H1 (cell line): ENCODE data around the gene PRPF39. TPM values are rescaled to one million over a fixed set of nuclear protein-coding genes. Genes with fewer than 3 reads are reported as not detected.

Experiments used
- CTCF ChIA-PET: fragments of 300-600 bp; sonication (Branson Sonifier 250); formaldehyde crosslinking; loops from one replicate; lab custom pipeline; 2021; ENCODE audit not compliant: partially characterized antibody; lab: Charles Lee
- POLR2A ChIA-PET: fragments of 300-600 bp; sonication (Branson Sonifier 250); formaldehyde crosslinking; loops from one replicate; lab custom pipeline; 2021; ENCODE audit warnings: inconsistent platforms; ENCODE audit not compliant: partially characterized antibody; lab: Charles Lee
- DNase-seq, 2 experiments: peaks; one replicate each; pipeline versions ENCODE4 v3.0.0 to v3.0.0-alpha.2; 2010 to 2022; ENCODE audit warnings: low spot score in 2 of 2, low read depth in 1 of 2, mixed read lengths in 1 of 2
- FAIRE-seq: peaks from 2 replicates; lab custom pipeline; 2011; peaks lifted over from hg19 to GRCh38; lab: Jason Lieb, UNC
- H2AFZ ChIP-seq: 2 replicates; pipeline ENCODE4 v1.8.1; 2012; ENCODE audit warnings: low read length, inconsistent platforms
- H2AK5ac ChIP-seq: 2 replicates; pipeline ENCODE4 v1.6.1; 2013; ENCODE audit warnings: low read depth, low read length
- H2BK120ac ChIP-seq: replicated peaks from 2 replicates; pipeline ENCODE3; 2013; ENCODE audit warnings: low read depth, low read length, inconsistent platforms
- H2BK12ac ChIP-seq: 2 replicates; pipeline ENCODE4 v1.6.1; 2013; ENCODE audit warnings: low read depth, low read length
- H2BK15ac ChIP-seq: 2 replicates; pipeline ENCODE4 v1.6.1; 2013; ENCODE audit warnings: low read length
- H2BK20ac ChIP-seq: 2 replicates; pipeline ENCODE4 v1.6.1; 2013; ENCODE audit warnings: low read length
- H2BK5ac ChIP-seq: 2 replicates; pipeline ENCODE4 v1.6.1; 2013; ENCODE audit warnings: low read depth, low read length
- H3K14ac ChIP-seq: 2 replicates; pipeline ENCODE4 v1.6.1; 2013; ENCODE audit warnings: inconsistent platforms; ENCODE audit not compliant: insufficient read length
- H3K18ac ChIP-seq: 2 replicates; pipeline ENCODE4 v1.6.1; 2013; ENCODE audit warnings: low read length; ENCODE audit errors: extremely low read depth
- H3K23ac ChIP-seq: 2 replicates; pipeline ENCODE4 v1.6.1; 2013; ENCODE audit warnings: inconsistent platforms; ENCODE audit not compliant: insufficient read length
- H3K23me2 ChIP-seq: 2 replicates; pipeline ENCODE4 v1.6.1; 2013; ENCODE audit warnings: low read depth, low read length
- H3K27ac ChIP-seq: 2 replicates; pipeline ENCODE4 v1.6.1; 2011; ENCODE audit warnings: low read depth, low read length, inconsistent platforms
- H3K27me3 ChIP-seq, 4 experiments: replicated peaks in 1 of 4; 1 replicate in 1 of 4; 2 replicates in 3 of 4; pipeline versions ENCODE4 v1.6.1 to v1.8.1; 2011 to 2013; ENCODE audit warnings: low read length in 3 of 4, mild to moderate bottlenecking in 3 of 4, inconsistent platforms in 2 of 4, mixed read lengths in 2 of 4, moderate library complexity in 1 of 4; ENCODE audit not compliant: control insufficient read depth in 3 of 4, insufficient read depth in 3 of 4; ENCODE audit errors: extremely low read depth in 1 of 4
- H3K36me3 ChIP-seq, 4 experiments: 2 replicates each; pipeline versions ENCODE4 v1.6.1 to v1.8.1; 2011 to 2013; ENCODE audit warnings: mild to moderate bottlenecking in 4 of 4, low read length in 3 of 4, moderate library complexity in 2 of 4, control low read depth in 1 of 4, inconsistent platforms in 1 of 4; ENCODE audit not compliant: insufficient read depth in 4 of 4, control insufficient read depth in 2 of 4
- H3K4ac ChIP-seq: replicated peaks from 2 replicates; pipeline ENCODE3; 2013; ENCODE audit warnings: low read length, low read depth, mixed read lengths, inconsistent platforms; ENCODE audit not compliant: insufficient read length
- H3K4me1 ChIP-seq, 4 experiments: replicated peaks in 1 of 4; 1 replicate in 1 of 4; 2 replicates in 3 of 4; pipeline versions ENCODE4 v1.6.1 to v1.8.1; 2011 to 2013; ENCODE audit warnings: low read length in 3 of 4, inconsistent platforms in 2 of 4, mixed read lengths in 1 of 4; ENCODE audit not compliant: insufficient read depth in 4 of 4, control insufficient read depth in 3 of 4
- H3K4me2 ChIP-seq, 2 experiments: 2 replicates each; pipeline versions ENCODE4 v1.6.1 to v1.8.1; 2011 to 2013; ENCODE audit warnings: low read depth in 2 of 2, low read length in 2 of 2, control low read depth in 1 of 2, inconsistent platforms in 1 of 2, mild to moderate bottlenecking in 1 of 2; ENCODE audit not compliant: insufficient read depth in 1 of 2
- H3K4me3 ChIP-seq, 4 experiments: fragments of 200-600, 300-600 bp in 1 of 4; sonication (generic), shearing (Covaris generic), sonication (Bioruptor Twin) in 1 of 4; 2 replicates each; pipeline versions ENCODE4 v1.5.1 to v1.8.1; 2011 to 2016; ENCODE audit warnings: low read length in 4 of 4, low read depth in 3 of 4, control low read depth in 2 of 4, inconsistent platforms in 2 of 4, mild to moderate bottlenecking in 2 of 4, mixed read lengths in 1 of 4, moderate library complexity in 1 of 4; ENCODE audit not compliant: insufficient read depth in 2 of 4; ENCODE audit errors: extremely low read depth in 1 of 4
- H3K56ac ChIP-seq: replicated peaks from 2 replicates; pipeline ENCODE3; 2013; ENCODE audit warnings: low read depth, mild to moderate bottlenecking, mixed read lengths, low read length, inconsistent platforms; ENCODE audit not compliant: insufficient read length
- H3K79me1 ChIP-seq: 2 replicates; pipeline ENCODE4 v1.6.1; 2013; ENCODE audit warnings: low read depth, low read length, control low read depth
- H3K79me2 ChIP-seq, 2 experiments: 2 replicates each; pipeline versions ENCODE4 v1.6.1 to v1.8.1; 2012 to 2013; ENCODE audit warnings: low read length in 2 of 2, mild to moderate bottlenecking in 2 of 2, inconsistent platforms in 1 of 2; ENCODE audit not compliant: insufficient read depth in 2 of 2, control insufficient read depth in 1 of 2
- H3K9ac ChIP-seq, 4 experiments: replicated peaks in 1 of 4; 1 replicate in 1 of 4; 2 replicates in 3 of 4; pipeline versions ENCODE4 v1.6.1 to v1.8.1; 2011 to 2013; ENCODE audit warnings: low read depth in 3 of 4, low read length in 3 of 4, control low read depth in 2 of 4, mild to moderate bottlenecking in 2 of 4, moderate library complexity in 2 of 4, inconsistent platforms in 1 of 4; ENCODE audit errors: extremely low read depth in 1 of 4
- H3K9me3 ChIP-seq, 2 experiments: 2 replicates each; pipeline versions ENCODE4 v1.6.1 to v1.8.1; 2012 to 2013; ENCODE audit warnings: mild to moderate bottlenecking in 2 of 2, moderate library complexity in 2 of 2, control low read depth in 1 of 2, inconsistent platforms in 1 of 2, low read depth in 1 of 2, low read length in 1 of 2, mixed read lengths in 1 of 2; ENCODE audit not compliant: insufficient read depth in 2 of 2
- H4K20me1 ChIP-seq, 2 experiments: replicated peaks in 1 of 2; 2 replicates each; pipeline versions ENCODE3 to v1.8.1; 2011 to 2013; ENCODE audit warnings: inconsistent platforms in 2 of 2, low read length in 2 of 2, mild to moderate bottlenecking in 1 of 2; ENCODE audit not compliant: insufficient read depth in 2 of 2, control insufficient read depth in 1 of 2
- H4K5ac ChIP-seq: 2 replicates; pipeline ENCODE4 v1.6.1; 2013; ENCODE audit warnings: low read length, low read depth, mixed read lengths, inconsistent platforms; ENCODE audit not compliant: insufficient read length
- H4K8ac ChIP-seq: 2 replicates; pipeline ENCODE4 v1.8.0; 2013; ENCODE audit warnings: mild to moderate bottlenecking, moderate library complexity, low read length, inconsistent platforms; ENCODE audit not compliant: insufficient read depth; ENCODE audit errors: extremely low read depth
- H4K91ac ChIP-seq: replicated peaks from 2 replicates; pipeline ENCODE3; 2013; ENCODE audit warnings: low read length, mixed read lengths, inconsistent platforms; ENCODE audit not compliant: insufficient read length
- CBX5 ChIP-seq: fragments of 300-800, 300-1000 bp; sonication (generic); IDR thresholded peaks from 2 replicates; pipeline ENCODE4 v1.7.1; 2016; ENCODE audit warnings: antibody characterized with exemption, low read length, low read depth
- CHD2 ChIP-seq: IDR thresholded peaks from 2 replicates; pipeline ENCODE4 v1.6.1; 2012; ENCODE audit warnings: low read length, improper control_type of control experiment
- EGR1 ChIP-seq: IDR thresholded peaks from 2 replicates; pipeline ENCODE4 v1.6.1; 2011; ENCODE audit warnings: low read depth, low read length, borderline replicate concordance
- EP300 ChIP-seq, 2 experiments: IDR thresholded peaks; 1 replicate in 1 of 2; 2 replicates in 1 of 2; pipeline ENCODE4 v1.6.1; 2011 to 2012; ENCODE audit warnings: low read depth in 2 of 2, low read length in 2 of 2, mild to moderate bottlenecking in 2 of 2, borderline replicate concordance in 1 of 2, inconsistent platforms in 1 of 2, moderate library complexity in 1 of 2
- MAX ChIP-seq: IDR thresholded peaks from 2 replicates; pipeline ENCODE4 v1.6.1; 2012; ENCODE audit warnings: inconsistent platforms
- SUZ12 ChIP-seq: fragments of 200-600 bp; sonication (generic); IDR thresholded peaks from 2 replicates; pipeline ENCODE4 v1.6.1; 2012; ENCODE audit warnings: mild to moderate bottlenecking, inconsistent platforms, low read length, moderate library complexity, mixed read lengths
- TBP ChIP-seq: IDR thresholded peaks from 2 replicates; pipeline ENCODE4 v1.6.1; 2011; ENCODE audit warnings: low read depth, low read length, improper control_type of control experiment
- TCF12 ChIP-seq: IDR thresholded peaks from 2 replicates; pipeline ENCODE4 v1.6.1; 2011; ENCODE audit warnings: low read depth, mild to moderate bottlenecking, low read length
- YY1 ChIP-seq: IDR thresholded peaks from 2 replicates; pipeline ENCODE4 v1.6.1; 2011; ENCODE audit warnings: low read depth, mild to moderate bottlenecking, low read length
- ZNF274 ChIP-seq: IDR thresholded peaks from 2 replicates; pipeline ENCODE4 v1.7.0; 2012; ENCODE audit warnings: low read length, borderline replicate concordance; ENCODE audit errors: extremely low read depth
- WGBS, 2 experiments: shearing (Covaris generic) in 1 of 2; methylation state at CpG; one replicate each; pipeline versions ENCODE4 v1.1.6 to v1.1.7; 2013 to 2015; ENCODE audit warnings: low lambda C conversion rate in 2 of 2, mixed read lengths in 2 of 2, inconsistent platforms in 1 of 2, low coverage in 1 of 2, missing lambda C conversion rate in 1 of 2; ENCODE audit not compliant: insufficient replicate concordance in 2 of 2, insufficient coverage in 1 of 2, insufficient read length in 1 of 2; ENCODE audit errors: extremely low coverage in 1 of 2, missing lambda C conversion rate in 1 of 2; 5-methylcytosine and 5-hydroxymethylcytosine counted together
- polyA plus RNA-seq, 7 experiments: library from polyadenylated mRNA; depleted of rRNA in 3 of 7; stranded (reverse) in 5 of 7; unstranded in 2 of 7; fragments of >200 nt in 5 of 7; fragments of 200-250 nt in 2 of 7; gene quantifications; 1 replicate in 5 of 7; 2 replicates in 1 of 7; 4 replicates in 1 of 7; pipeline versions ENCODE4 v1.2.1 to v1.2.3, GENCODE V29; 2011 to 2013; ENCODE audit warnings: missing spikeins in 2 of 7, mixed read lengths in 2 of 7
- total RNA-seq: library from RNA; stranded (reverse); fragmentation: NEBNext Ultra II Directional; extraction: Animal tissue kit (Norgen Biotek cat#: 25700); gene quantifications from 2 replicates; pipeline ENCODE4 v1.2.1, GENCODE V29; 2021
- TF ChIP-seq, protein P1 (sequence below): IDR thresholded peaks from 2 replicates; pipeline ENCODE4 v1.6.1; 2011; ENCODE audit warnings: low read depth, mild to moderate bottlenecking, low read length; ENCODE audit not compliant: insufficient read depth
- TF ChIP-seq, protein P2 (sequence below): IDR thresholded peaks from 2 replicates; pipeline ENCODE4 v1.6.1; 2011; ENCODE audit warnings: low read length, improper control_type of control experiment

PRPF39 gene
- total and polyA plus RNA-seq, 2 of the 8 experiments (the other 6 are each of a cell fraction or from before 2014, with no cell fraction given), result 22.4 to 43.3 TPM

DNA sequence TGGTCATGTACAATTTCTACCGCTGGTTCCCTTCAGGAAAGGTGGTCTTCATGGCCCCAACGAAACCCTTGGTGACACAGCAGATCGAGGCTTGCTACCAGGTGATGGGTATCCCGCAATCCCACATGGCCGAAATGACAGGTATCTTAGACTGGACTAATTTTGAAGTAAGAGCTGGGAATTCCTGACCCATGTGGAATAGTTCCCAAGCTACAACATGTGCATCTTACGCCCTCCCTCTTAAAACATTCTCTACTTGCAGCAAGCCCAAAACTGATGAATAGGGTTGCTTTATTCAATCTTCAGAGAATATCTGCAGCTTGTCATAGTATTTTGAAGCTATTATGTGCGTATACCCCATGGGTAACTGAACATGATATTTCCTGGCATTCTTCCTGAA lies 52.5 kb downstream of the PRPF39 start:
- H4K5ac ChIP-seq, result no peak overlapping the region
- peaks cover 0 to 3% (median 0%) of the 10 kb centered on the region in 4 experiments; a peak in 3 of 7 replicates for H3K4me1 ChIP-seq
- no peak overlapping the region for H4K8ac ChIP-seq
- H2BK15ac ChIP-seq, result no peak overlapping the region
- H2BK120ac ChIP-seq, result no peak overlapping the region
- no peak overlapping the region for H3K27ac ChIP-seq
- FAIRE-seq (no peak), DNase-seq (no peak)
- H3K9ac ChIP-seq, result peak overlapping the region in 3 of 4 experiments; percentile 21 to 84 (median 66); a peak in 4 of 7 replicates
- peak overlapping the region; percentile 65 to 96 (median 84) for H3K4me3 ChIP-seq
- H3K79me2 ChIP-seq, result peaks cover 4 to 74% of the 10 kb centered on the region in 2 experiments; a peak in 3 of 4 replicates
- no peaks in the 10 kb centered on the region for H3K36me3 ChIP-seq
- ChIA-PET POLR2A (interaction anchor here (1.1 to 1.5 kb wide), 4 partner anchors 12 to 52 kb away, joined by 4 to 6 read pairs (median 4); no protein-coding TSS in a partner anchor), CTCF (interaction anchor here (0.5 to 1.6 kb wide), 6 partner anchors 8 to 222 kb away, joined by 3 to 7 read pairs (median 3); no protein-coding TSS in a partner anchor)
- H2AK5ac ChIP-seq, result no peak overlapping the region
- H2BK20ac ChIP-seq, result no peak overlapping the region
- H3K27me3 ChIP-seq, result no peaks in the 10 kb centered on the region
- H3K18ac ChIP-seq, result no peak overlapping the region
- 0 out of 2 replicates have a peak overlapping the region, but pooled peaks have one; percentile 60 for H2BK5ac ChIP-seq
- WGBS, 2 experiments, result 9% methylated on average over 7 of the region's 7 CpGs; no CpG with 5 or more reads in 1 of the 2 experiments
- H3K9me3 ChIP-seq, result no peaks in the 10 kb centered on the region
- H3K23me2 ChIP-seq, result peaks cover 5% of the 10 kb centered on the region
- H4K20me1 ChIP-seq, result peaks cover 0 to 4% of the 10 kb centered on the region in 2 experiments
- no peak overlapping the region for H4K91ac ChIP-seq
- no peak overlapping the region for H3K23ac ChIP-seq
- peak overlapping the region; percentile 93 for H2AFZ ChIP-seq
- no peaks in the 10 kb centered on the region for H3K79me1 ChIP-seq
- no peak overlapping the region for H3K56ac ChIP-seq
- H2BK12ac ChIP-seq, result no peak overlapping the region
- H3K4me2 ChIP-seq, result peak overlapping the region; percentile 63 to 78
- no peak overlapping the region for H3K4ac ChIP-seq
- no peak overlapping the region for H3K14ac ChIP-seq
- TF ChIP-seq, protein P1, sequence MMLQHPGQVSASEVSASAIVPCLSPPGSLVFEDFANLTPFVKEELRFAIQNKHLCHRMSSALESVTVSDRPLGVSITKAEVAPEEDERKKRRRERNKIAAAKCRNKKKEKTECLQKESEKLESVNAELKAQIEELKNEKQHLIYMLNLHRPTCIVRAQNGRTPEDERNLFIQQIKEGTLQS, result no peak
- TF ChIP-seq TBP, result no peak
- TF ChIP-seq CBX5, result no peak
- no peak for TF ChIP-seq EP300 (IDR thresholded peaks at IDR 0.05; ENCODE audit: borderline replicate concordance in 1 of 2, low read depth in 2 of 2, low read length in 2 of 2)
- TF ChIP-seq SUZ12, result no peak
- TF ChIP-seq, protein P2, sequence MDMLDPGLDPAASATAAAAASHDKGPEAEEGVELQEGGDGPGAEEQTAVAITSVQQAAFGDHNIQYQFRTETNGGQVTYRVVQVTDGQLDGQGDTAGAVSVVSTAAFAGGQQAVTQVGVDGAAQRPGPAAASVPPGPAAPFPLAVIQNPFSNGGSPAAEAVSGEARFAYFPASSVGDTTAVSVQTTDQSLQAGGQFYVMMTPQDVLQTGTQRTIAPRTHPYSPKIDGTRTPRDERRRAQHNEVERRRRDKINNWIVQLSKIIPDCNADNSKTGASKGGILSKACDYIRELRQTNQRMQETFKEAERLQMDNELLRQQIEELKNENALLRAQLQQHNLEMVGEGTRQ, result no peak
- TF ChIP-seq YY1, result no peak
- no peak for TF ChIP-seq ZNF274
- no peak for TF ChIP-seq EGR1
- no peak for TF ChIP-seq TCF12
- TF ChIP-seq MAX, result no peak
- TF ChIP-seq CHD2, result no peak
